DMS153 (cell line): ENCODE measurements around the gene TRAF6.
"Not testable (repeated sequence)": the region's sequence is repeated elsewhere in the genome, so short reads cannot be mapped to it uniquely, and the experiment has no call there.

ENCODE experiments used
- DNase-seq: peaks from one replicate; lab custom pipeline; 2025; lab: John Stamatoyannopoulos, UW

TRAF6 gene

GRCh38 chr11:36492724-36493304 is 17.3 kb downstream of the TRAF6 start:
- DNase-seq = no peak

GRCh38 chr11:36490026-36490806 is 19.9 kb downstream of the TRAF6 start:
- DNase-seq = no peak

GRCh38 chr11:36488096-36488495 is 22.0 kb downstream of the TRAF6 start:
- DNase-seq = no peak

GRCh38 chr11:36487619-36488018 is 22.5 kb downstream of the TRAF6 start:
- no peak for DNase-seq

GRCh38 chr11:36485298-36486002 is 24.6 kb downstream of the TRAF6 start:
- no peak for DNase-seq

- DNase-seq = not testable (repeated sequence)
Observed at GRCh38 chr11:36483042-36483441, 27.0 kb downstream of the TRAF6 start.

GRCh38 chr11:36480833-36481232 is 29.2 kb downstream of the TRAF6 start:
- DNase-seq = no peak

- peak; percentile 23 for DNase-seq
Observed at GRCh38 chr11:36478700-36479329, 31.3 kb downstream of the TRAF6 start.

GRCh38 chr11:36475192-36475591 is 34.9 kb downstream of the TRAF6 start:
- DNase-seq = no peak

GRCh38 chr11:36471577-36471976 is 38.5 kb downstream of the TRAF6 start:
- no peak for DNase-seq

GRCh38 chr11:36469881-36470802 is 39.9 kb downstream of the TRAF6 start:
- DNase-seq = no peak

GRCh38 chr11:36469063-36469462 is 41.0 kb downstream of the TRAF6 start:
- no peak for DNase-seq

GRCh38 chr11:36467916-36468315 is 42.2 kb downstream of the TRAF6 start:
- DNase-seq = no peak

GRCh38 chr11:36467012-36467411 is 43.1 kb downstream of the TRAF6 start:
- no peak for DNase-seq

GRCh38 chr11:36465449-36466163 is 44.5 kb downstream of the TRAF6 start:
- DNase-seq = no peak

- no peak for DNase-seq
Observed at GRCh38 chr11:36464720-36465119, 45.4 kb downstream of the TRAF6 start.

- no peak for DNase-seq
Observed at GRCh38 chr11:36463781-36464180, 46.3 kb downstream of the TRAF6 start.

- no peak for DNase-seq
Observed at GRCh38 chr11:36462321-36462720, 47.8 kb downstream of the TRAF6 start.

- no peak for DNase-seq
Observed at GRCh38 chr11:36460220-36460619, 49.9 kb downstream of the TRAF6 start.

- no peak for DNase-seq
Observed at GRCh38 chr11:36459046-36459445, 51.0 kb downstream of the TRAF6 start.
